Uterus (tissue), 2 donors: Measurements from ENCODE around the gene CD109.

Experiments
- POLR2A ChIP-seq, 2 donors: fragments of 450-650 bp; IDR thresholded peaks; one replicate each; pipeline ENCODE4 v1.6.1; 2016; ENCODE audit warnings: antibody characterized with exemption in 2 of 2, mild to moderate bottlenecking in 1 of 2, moderate library complexity in 1 of 2
- TF ChIP-seq, protein P1 (sequence below), 4 experiments: fragments of 200-600 bp in 2 of 4; fragments of 450-650 bp in 2 of 4; sonication (generic) in 2 of 4; IDR thresholded peaks; one replicate each; pipeline ENCODE4 v1.5.1; 2016 to 2019; ENCODE audit warnings: antibody characterized with exemption in 4 of 4, mild to moderate bottlenecking in 2 of 4, moderate library complexity in 1 of 4

DNA sequence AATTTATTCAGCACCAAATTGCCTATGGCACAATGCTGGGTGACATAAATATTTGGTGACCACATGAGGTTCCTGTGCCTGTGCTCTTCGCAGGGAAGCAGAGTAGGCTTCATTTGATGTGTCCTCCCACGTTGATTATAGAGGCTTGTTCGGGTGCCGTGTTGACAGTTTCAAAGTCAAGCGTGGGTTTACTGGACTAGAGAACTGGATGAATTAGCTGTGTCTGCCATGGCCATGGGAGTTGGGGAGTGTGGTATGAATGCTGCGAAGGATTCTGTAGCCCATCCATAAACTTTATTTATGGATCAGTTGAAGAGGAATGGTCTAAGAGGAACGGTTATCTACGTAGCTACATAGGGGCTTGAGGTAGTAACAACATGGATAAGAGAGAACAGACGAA lies 11.0 kb downstream of the CD109 start:
- TF ChIP-seq, protein P1, sequence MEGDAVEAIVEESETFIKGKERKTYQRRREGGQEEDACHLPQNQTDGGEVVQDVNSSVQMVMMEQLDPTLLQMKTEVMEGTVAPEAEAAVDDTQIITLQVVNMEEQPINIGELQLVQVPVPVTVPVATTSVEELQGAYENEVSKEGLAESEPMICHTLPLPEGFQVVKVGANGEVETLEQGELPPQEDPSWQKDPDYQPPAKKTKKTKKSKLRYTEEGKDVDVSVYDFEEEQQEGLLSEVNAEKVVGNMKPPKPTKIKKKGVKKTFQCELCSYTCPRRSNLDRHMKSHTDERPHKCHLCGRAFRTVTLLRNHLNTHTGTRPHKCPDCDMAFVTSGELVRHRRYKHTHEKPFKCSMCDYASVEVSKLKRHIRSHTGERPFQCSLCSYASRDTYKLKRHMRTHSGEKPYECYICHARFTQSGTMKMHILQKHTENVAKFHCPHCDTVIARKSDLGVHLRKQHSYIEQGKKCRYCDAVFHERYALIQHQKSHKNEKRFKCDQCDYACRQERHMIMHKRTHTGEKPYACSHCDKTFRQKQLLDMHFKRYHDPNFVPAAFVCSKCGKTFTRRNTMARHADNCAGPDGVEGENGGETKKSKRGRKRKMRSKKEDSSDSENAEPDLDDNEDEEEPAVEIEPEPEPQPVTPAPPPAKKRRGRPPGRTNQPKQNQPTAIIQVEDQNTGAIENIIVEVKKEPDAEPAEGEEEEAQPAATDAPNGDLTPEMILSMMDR (IDR thresholded peaks at IDR 0.05) = no peak
- TF ChIP-seq POLR2A (IDR thresholded peaks at IDR 0.05) = no peak
